H1 (cell line): ENCODE measurements around the gene OR2H2. TPM values are rescaled to one million over a fixed set of nuclear protein-coding genes. Genes with fewer than 3 reads are reported as not detected.

Experiments
- polyA plus RNA-seq, 7 experiments: library from polyadenylated mRNA; depleted of rRNA in 3 of 7; stranded (reverse) in 5 of 7; unstranded in 2 of 7; fragments of >200 nt in 5 of 7; fragments of 200-250 nt in 2 of 7; gene quantifications; 1 replicate in 5 of 7; 2 replicates in 1 of 7; 4 replicates in 1 of 7; pipeline versions ENCODE4 v1.2.1 to v1.2.3, GENCODE V29; 2011 to 2013; ENCODE audit warnings: missing spikeins in 2 of 7, mixed read lengths in 2 of 7
- small RNA-seq: library from polyadenylated mRNA; stranded (forward); fragments of <200 nt; extraction: miRNeasy Mini kit (QIAGEN cat#:217004); gene quantifications from one replicate; pipeline ENCODE3, GENCODE V24; 2013; ENCODE audit not compliant: insufficient read depth
- total RNA-seq: library from RNA; stranded (reverse); fragmentation: NEBNext Ultra II Directional; extraction: Animal tissue kit (Norgen Biotek cat#: 25700); gene quantifications from 2 replicates; pipeline ENCODE4 v1.2.1, GENCODE V29; 2021

OR2H2 gene
- total and polyA plus RNA-seq, 2 of the 8 experiments (the other 6 are each of a cell fraction or from before 2014, with no cell fraction given) = not detected

Small RNA genes within 50 kb of the gene (small RNA-seq; reads per million reads assigned to genes)
- gene SNORD32B = not detected
- not detected for gene SUMO2P1
- not detected for gene TMEM183AP1

Other genes with a start within 250 kb of the OR2H2 start
- gene OR5V1, start 216.3 kb upstream of the OR2H2 start, total RNA-seq = not detected in 2 replicates
- not detected in 2 replicates for gene OR5V1, start 216.3 kb upstream of the OR2H2 start, polyA plus RNA-seq (2011; rRNA removed)
- not detected in 2 replicates for gene OR12D3, start 209.8 kb upstream of the OR2H2 start, total RNA-seq
- gene OR12D3, start 209.8 kb upstream of the OR2H2 start, polyA plus RNA-seq (2011; rRNA removed) = not detected in 2 replicates
- not detected in 2 replicates for gene OR12D2, start 189.5 kb upstream of the OR2H2 start, total RNA-seq
- not detected in 2 replicates for gene OR12D2, start 189.5 kb upstream of the OR2H2 start, polyA plus RNA-seq (2011; rRNA removed)
- gene OR12D1, start 170.2 kb upstream of the OR2H2 start, total RNA-seq = not detected in 2 replicates
- not detected in 2 replicates for gene OR12D1, start 170.2 kb upstream of the OR2H2 start, polyA plus RNA-seq (2011; rRNA removed)
- not detected in 2 replicates for gene OR10C1, start 145.8 kb upstream of the OR2H2 start, total RNA-seq
- gene OR10C1, start 145.8 kb upstream of the OR2H2 start, polyA plus RNA-seq (2011; rRNA removed) = not detected in 2 replicates
- not detected in 2 replicates for gene OR11A1, start 128.1 kb upstream of the OR2H2 start, total RNA-seq
- gene OR11A1, start 128.1 kb upstream of the OR2H2 start, polyA plus RNA-seq (2011; rRNA removed) = not detected in 2 replicates
- not detected in 2 replicates for gene OR2H1, start 128.0 kb upstream of the OR2H2 start, total RNA-seq
- not detected in 2 replicates for gene OR2H1, start 128.0 kb upstream of the OR2H2 start, polyA plus RNA-seq (2011; rRNA removed)
- gene MAS1L, start 97.2 kb upstream of the OR2H2 start, total RNA-seq = not detected in 2 replicates
- gene MAS1L, start 97.2 kb upstream of the OR2H2 start, polyA plus RNA-seq (2011; rRNA removed) = not detected in 2 replicates
- not detected in 2 replicates for gene UBD, start 25.4 kb upstream of the OR2H2 start, total RNA-seq
- 0.23 TPM in 1 of 2 replicates, not detected in the other for gene UBD, start 25.4 kb upstream of the OR2H2 start, polyA plus RNA-seq (2011; rRNA removed)
- 67.8 and 75.9 TPM in 2 replicates for gene GABBR1, start 48.1 kb downstream of the OR2H2 start, total RNA-seq
- 78.3 and 86.7 TPM in 2 replicates for gene GABBR1, start 48.1 kb downstream of the OR2H2 start, polyA plus RNA-seq (2011; rRNA removed)
- gene MOG, start 72.0 kb downstream of the OR2H2 start, total RNA-seq = 0.31 and 0.86 TPM in 2 replicates
- 0.17 and 0.19 TPM in 2 replicates for gene MOG, start 72.0 kb downstream of the OR2H2 start, polyA plus RNA-seq (2011; rRNA removed)
- gene ZFP57, start 96.0 kb downstream of the OR2H2 start, total RNA-seq = 1.2 TPM in 2 replicates
- gene ZFP57, start 96.0 kb downstream of the OR2H2 start, polyA plus RNA-seq (2011; rRNA removed) = 0.85 and 1.0 TPM in 2 replicates
- 6.5 and 9.6 TPM in 2 replicates for gene HLA-F, start 138.3 kb downstream of the OR2H2 start, total RNA-seq
- 8.9 and 11.7 TPM in 2 replicates for gene HLA-F, start 138.3 kb downstream of the OR2H2 start, polyA plus RNA-seq (2011; rRNA removed)
- gene HLA-G, start 242.7 kb downstream of the OR2H2 start, total RNA-seq = 4.4 and 4.8 TPM in 2 replicates
- gene HLA-G, start 242.7 kb downstream of the OR2H2 start, polyA plus RNA-seq (2011; rRNA removed) = 3.2 and 4.2 TPM in 2 replicates